HuH-7 (cell line): Measurements from ENCODE around the gene TENM4.

ENCODE experiments used
- DNase-seq: peaks from one replicate; pipeline ENCODE4 v3.0.0; 2011; ENCODE audit warnings: low spot score

The TENM4 gene

DNA sequence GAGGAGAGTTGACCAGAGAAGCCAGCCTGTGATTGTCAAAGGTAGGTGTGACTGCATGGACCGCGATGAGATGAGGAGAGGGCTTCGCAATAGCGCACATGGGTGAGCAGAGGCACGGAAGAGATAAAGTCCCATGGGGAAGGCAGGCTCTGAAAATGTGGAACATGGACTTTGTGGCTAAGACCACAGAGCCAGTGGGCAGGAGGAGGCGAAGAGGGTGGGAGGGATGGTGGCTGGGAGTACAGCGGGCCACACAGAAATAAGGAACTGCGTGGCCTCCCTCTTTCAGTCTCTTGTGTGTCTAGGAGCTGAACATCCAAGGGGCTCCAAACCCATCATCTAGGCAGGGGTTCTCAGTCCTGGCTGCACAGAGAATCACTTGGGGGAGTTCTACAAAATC, 98.6 kb downstream of the TENM4 start:
- DNase-seq: no peak

DNA sequence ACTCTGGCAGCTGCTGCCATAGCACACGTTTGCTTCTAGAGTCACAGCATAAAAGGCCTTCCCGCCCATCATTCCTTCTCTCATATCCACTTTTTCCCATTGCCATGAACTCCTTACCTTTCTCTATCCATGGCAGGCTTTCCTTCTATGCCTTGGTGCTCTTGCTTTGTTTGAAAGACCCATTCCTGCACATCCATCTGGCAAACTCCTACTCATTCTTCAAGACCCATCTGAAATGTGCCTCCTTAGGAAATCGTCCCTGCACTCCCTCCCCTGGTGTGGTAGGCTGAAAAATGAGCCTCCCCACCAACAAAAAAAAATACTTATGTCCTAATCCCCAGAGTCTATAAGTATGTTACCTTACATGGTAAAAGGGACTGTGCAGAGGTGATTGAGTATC, 100.3 kb downstream of the TENM4 start:
- DNase-seq: no peak

DNA sequence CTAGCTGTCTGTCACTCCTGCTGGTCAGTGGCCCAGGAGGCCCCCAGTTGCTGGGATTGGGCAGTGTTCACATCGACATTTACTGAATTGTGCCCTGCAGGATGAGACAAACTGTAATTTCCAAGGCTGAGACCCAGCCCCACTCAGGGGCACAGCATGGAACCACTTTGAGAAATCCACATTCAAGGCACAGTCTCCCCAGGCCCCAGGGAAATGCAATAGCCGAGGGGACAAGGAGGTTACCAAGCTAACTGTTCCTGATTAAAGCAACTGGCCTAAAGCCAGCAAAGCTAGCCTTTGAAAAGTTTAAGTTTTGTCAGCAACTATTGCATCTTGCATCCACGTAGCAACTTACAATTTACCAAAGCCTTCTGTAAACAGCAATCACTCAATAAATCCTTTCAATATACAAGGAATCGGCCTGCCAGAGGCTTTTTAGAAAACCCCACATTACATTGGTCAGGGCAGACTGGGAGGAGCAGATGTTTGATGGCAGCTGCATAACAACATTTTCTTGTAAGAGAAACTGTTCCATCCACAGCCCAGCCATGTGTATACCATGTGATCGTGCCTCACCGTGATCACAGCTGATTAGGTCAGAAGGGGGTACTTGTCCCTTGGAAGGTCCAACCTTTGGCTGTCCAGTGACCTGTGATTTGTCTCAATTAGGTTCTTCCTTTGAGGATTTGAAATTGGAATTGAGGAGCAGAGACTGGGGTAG, 103.9 kb downstream of the TENM4 start:
- no peak for DNase-seq

DNA sequence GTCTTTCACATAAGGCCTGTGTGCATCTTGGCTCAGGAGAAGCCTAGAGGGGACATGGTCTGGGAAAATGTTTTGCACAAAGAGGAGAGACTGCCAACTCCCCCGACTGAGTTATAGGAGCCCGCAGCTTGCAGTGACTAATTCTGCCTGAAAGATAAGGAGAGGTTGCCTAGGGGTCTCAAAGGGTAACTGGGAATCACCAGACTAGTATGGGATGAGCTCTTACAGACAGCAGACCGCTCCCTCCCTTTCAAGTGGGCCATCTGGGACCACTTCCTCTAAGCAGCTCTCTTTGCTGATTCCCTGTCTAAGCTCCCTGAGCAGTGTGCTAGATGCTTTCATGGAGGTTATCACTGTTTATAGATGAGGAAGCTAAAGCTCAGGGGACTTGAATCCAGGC, 105.1 kb downstream of the TENM4 start:
- DNase-seq: no peak

DNA sequence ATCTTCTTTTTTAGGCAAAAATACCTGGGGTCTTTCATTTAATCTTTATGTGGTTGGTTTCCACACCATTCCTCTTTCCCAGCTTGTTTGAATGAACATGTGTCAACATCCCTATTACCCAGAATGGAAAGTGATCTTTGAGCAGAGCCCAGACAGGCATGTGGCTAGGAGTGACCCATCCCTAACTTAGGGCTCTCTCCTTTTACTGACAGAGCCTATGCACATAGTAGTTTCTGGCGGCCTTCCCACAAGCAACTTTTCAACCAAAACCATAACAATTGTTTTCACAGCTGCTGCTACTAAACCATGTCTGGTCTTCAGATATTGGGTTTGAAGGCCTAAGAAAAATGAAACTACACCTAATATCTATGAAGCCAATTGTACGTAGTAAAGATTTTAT, 107.5 kb downstream of the TENM4 start:
- no peak for DNase-seq

DNA sequence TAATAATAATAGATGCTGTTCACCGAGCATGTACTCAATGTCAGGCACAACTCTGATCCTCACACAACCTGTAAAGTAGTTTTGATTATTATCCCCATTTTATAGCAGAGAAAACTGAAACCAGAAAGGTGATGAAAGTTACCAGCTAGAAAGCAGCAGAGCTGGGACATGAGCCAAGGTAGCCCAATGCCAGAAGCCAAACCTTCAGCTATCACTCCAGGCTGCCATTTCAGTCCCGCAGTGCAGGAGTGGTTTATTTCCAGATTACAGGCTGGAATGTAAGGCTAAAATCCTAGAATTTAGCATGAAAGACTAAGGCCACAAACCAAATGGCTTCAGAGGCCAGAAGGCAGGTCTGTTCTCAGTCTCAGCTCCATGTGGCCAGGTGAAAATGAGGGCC, 108.8 kb downstream of the TENM4 start:
- DNase-seq: no peak

DNA sequence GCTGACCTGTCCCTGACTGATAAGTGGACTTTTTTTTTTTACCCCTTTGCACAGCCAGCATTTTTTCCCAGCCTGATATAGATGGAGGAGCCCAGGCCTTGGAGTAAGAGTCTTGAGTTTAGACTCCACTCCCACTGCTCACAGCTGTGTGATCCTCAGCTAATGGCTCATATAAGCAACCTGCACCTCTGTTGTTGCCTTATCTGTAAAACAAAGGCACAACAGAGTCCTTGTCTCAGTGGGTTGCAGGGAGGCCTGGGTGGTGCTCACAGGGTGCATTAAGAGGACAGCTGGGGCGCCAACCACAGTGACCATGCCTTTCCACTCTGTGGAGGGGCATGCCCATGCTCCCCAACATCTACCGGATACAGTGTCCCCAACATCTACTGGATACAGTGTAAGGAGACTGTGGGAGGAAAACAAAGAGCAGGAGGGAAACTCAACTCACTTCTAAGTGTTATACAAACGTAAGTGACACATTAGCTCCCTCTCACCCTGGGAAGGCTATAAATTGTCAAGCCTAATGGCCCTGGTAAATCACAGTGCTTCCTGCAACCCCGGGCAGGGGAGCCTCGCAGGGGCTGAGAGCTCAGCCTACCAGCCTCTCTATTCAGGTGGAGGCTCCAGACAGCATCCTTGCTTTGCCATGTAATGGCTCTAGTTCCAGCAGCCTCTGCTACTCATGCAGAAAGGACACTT, 109.5 kb downstream of the TENM4 start:
- DNase-seq: no peak

DNA sequence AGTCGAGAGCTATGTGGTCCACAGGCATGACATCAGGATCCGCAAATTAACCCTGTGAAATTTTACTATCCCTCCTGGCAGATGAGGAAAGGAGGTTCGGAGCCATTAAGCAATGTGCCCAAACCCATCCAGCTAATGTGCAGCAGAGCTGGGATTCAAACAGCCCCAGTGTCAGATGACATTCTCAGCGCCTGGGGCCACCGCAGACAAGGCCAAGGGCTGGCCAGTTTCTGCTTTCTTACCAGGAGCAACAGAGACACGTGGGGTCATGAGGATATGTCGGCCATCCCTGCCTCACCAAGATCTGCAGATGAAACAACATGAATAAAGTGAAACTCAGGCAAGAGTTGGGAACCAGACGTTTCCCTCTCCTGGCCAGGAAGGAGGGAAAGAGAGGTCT, 110.2 kb downstream of the TENM4 start:
- no peak for DNase-seq

DNA sequence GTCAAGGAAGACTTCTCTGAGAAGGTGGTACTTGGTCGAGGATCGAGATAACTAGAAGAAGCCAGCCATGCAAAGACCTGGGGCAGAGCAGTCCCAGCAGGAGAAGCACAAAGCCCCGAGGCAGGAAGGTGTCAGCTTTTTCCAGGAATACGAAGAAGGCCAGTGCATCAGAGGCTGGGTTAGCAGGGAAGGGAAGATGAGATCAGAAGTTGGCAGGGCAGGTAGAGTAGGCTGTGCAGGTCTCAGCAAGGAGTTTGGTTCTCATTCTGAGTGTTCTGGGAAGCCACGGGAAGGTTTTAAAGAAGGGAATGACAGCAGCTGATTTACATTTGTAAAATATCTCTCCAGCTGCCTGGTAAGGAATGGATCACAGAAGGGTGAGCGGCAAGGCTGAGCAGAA, 111.3 kb downstream of the TENM4 start:
- DNase-seq: no peak

DNA sequence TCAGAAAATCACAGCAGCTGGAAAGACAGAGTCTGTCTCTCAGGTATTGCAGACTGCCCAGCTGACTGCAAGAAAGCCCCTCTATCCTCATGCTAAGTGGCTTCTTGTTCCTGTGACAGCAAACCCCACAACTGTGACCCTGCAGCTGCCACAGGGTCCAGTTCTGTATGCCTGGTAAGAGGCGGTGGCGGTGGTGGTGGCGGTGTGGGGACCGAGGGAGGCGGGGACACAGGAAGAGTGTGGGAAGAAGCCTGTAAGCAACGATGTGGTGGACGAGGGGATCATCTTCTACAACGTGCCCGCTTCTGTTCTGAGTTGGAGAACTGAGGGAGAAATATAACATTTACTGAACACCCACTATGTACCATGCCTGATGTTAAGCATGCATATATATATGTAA, 112.4 kb downstream of the TENM4 start:
- DNase-seq: no peak

DNA sequence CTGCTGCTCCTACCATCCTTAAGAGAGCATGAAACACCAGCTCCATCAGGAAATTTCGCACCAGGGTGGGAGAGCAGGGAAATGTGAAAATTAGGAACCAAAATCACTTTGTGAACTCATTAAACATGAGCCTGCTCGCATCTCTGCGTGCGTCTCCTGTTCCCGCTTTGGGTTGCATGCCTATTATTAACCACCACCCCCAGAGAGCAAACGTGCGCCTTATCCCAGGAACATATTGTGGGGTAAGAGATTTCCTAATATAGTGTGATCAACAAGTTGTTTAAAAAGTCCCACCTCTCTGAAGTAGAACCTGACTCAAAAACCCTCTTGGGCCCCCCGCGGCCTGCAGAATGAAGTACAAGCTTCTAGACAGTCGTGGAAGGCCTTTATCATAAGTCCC, 115.0 kb downstream of the TENM4 start:
- DNase-seq: no peak

DNA sequence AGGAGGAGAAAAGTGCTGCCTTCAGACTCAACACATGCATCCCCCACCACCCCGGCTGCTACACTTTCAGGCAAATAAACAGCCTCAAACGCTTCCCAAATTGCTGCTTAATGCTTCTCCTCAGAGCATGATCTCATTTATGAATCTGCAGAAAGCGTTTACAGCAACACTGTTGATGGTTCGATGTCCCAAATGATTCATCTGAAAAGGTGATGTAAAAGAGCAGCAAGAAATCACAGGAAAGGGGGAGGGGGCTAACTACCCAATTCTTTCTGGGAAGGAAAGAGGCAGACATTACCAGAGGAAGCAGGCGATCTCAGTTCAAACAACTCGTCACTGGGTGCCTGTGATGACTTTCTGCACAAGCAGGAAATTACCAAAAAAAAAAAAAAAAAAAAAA, 119.6 kb downstream of the TENM4 start:
- DNase-seq: no peak

DNA sequence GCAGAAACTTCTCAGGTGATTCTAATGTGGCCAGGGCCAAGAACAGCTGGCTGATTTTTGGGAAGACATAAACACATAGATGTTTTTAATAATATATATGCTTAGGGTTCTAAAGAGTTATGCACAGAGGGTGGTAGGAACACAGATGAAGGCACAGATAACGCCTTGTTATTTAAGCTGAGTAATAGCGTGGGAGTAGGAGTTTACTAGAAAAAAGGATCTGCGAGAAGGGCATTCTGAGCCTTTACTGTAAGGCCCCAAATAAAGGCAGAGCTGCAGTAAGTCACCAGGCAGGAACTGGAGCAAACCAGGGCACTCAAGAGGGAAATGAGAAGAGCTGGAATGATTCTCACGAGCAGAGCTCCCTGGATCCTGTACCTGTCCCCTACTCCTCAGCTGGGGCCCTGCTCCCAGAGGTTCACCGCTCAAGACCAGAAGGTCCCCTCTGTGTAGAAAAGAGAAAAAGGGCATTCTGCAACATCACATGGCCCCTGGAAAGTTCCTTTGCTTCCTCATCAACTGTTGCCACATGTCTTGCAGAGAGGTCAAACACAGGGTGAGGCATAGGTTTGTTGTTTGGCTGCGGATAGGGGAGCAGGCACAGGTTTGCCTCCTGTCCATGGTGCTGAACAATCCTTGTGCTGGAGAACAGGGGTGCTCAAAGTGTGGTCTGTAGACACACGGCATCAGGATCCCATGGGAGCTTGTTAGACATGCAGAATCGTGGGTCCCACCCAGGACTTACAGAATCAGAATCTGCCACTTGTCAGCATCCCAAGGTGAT, 125.7 kb downstream of the TENM4 start:
- DNase-seq: no peak

DNA sequence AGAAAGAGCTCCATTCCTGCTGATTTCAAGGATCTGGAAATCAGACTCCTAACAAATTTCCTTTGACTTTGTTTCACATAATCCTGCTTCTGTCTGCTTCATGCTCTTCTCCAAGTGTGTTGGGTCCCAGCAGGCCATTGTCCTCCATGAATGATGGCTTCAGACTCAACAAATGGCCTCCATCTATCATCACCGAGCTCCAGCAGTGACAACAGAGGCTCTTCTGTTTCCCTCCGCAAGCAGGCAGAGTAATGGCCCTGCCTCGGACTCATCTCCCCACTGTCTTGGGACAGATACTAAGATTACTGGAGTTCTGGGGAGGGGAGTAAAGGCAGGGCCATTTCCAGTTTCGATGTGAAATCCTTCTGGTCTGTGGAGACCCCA, 127.3 kb downstream of the TENM4 start:
- no peak for DNase-seq

DNA sequence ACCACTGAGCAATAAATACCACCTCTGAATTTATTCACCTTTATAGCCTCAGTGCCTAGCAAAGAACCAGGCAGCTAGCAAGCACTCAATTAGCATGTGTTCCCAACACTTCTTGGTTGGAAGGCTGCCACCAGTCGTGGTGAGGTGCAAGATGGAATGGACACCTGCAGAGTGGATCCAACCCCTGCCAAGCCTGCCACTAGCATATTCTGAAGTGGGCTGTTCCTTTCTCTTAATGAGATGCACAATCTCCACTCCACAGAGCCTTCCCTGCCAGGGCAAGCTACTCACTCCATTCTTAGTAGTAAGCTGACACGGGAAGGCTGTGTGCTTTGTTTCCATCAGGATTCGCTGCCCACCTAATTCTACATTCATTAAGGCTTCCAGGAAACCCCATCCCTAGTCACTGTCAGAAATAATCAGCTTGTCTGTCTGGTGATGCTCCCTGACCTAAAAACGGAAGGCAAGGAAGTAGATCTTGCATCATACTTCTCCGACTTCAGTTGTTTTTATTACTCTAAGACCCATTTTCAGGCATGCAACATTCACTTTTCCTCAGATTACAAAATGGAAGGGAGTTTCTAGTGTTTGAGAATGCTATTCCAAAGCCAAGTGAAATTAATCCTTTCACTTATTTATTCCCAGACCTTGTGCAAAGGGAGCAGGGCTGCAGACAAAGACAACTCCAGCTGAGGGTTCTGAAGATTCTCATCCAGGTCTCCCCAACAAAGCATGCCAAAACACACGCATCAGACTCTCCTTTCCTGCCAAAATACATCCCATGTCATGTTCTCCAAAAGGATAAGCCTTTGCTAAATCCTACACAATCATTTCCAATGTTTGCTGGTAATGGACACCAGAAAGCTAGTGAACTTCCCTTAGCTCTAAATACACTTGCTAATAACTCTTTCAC, 128.0 kb downstream of the TENM4 start:
- DNase-seq: no peak

DNA sequence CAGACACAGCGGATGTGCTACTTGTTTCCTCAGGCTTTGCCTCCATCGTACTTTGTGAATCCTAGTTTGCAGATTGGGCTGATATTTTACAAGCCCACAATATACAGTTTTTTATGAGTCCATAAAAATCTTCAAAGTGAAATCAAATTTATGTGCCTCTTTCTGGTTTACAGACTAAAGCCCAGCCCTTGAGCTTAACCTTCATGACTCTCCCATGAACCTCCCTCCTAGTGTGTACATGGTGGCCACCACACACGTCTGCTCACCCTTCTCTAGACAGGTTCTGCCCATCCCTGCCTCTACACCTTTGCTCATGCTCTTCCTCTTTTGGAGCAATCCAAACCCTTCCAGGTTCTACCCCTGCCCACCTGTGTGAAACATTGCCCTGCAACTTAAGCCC, 129.4 kb downstream of the TENM4 start:
- DNase-seq: no peak

DNA sequence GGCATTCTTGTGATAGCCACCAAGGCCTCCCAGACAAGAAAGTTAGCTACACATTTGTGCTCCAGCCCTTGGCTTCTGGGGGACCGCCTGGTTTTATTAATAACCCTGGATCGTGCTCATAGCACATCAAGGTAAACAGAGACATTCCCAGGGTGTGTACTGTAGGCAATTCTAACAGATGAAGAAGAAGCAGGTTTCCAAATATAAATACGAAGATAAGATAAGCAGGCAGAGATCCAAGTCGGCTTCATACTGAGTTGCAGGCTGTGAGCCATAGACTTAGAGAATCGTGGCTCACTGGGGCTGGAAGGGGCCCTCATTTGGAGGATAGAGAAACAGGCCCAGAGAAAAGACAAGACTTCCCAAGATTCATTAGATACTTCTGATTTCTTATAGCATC, 131.4 kb downstream of the TENM4 start:
- no peak for DNase-seq

DNA sequence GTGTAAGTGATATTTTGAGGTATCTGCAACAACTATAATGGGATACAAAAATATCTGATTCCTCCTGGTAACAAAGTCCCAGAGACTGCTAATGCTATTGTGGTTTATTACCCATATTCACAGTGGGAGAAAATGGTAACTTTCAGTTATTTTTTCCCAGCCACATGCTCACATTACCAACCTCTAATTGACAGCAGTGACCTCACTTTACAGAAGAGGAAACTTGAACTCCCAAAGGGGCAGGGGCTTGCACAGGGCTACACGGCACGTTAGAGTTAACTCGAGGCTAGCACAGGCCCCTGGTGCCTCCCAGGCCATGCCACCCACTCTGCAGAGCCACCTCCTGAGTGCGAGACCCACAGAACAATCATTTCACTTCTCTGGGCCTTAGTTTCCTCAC, 132.4 kb downstream of the TENM4 start:
- DNase-seq: no peak

DNA sequence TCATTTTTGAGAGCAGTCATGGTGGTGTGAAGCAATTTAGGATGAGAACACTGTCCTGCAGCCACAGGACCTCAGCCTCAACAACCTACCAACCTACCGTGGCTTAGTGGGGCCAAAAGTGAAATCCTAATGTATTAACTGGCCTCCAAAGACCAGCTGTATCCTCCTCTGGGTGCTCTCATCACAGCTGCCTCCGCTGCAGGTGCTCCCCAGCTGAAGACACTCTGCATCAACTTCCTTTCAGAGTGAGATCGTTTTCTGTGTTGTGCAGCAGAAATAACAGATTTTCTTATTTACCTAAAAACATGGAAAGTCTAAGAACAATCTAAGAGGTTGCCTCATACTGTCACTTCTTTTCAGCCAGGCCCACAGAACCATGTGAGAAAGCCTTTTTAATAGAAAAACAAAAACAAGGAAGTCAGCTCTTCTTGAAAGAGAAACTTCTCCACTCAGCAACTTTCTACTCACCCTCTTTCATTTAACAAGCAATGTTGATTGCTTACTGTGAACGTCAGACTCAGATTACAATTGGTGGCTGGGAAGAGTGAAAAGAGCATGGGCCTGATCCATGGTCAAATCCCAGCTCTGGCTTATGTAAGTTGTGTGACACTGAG, 136.1 kb downstream of the TENM4 start:
- DNase-seq: no peak

DNA sequence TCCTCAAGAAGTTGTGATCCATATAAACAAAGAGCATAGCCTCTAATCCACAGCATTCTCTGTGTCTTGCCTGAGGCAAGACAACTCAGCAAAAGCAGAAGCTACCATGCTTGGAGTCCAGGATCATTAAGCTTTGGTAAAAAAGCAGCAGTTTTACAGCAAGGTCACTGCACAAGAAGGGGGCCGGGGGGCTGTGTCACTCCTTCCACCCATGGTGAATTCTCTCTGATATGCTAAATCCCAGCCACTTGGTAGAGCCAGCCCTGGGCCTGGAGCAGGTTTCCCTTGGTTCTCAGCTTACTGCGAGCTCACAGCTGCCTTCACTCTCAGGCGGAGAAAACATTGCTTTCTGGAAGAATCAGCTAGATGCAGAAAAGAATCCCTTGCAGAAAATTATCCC, 144.7 kb downstream of the TENM4 start:
- no peak for DNase-seq

DNA sequence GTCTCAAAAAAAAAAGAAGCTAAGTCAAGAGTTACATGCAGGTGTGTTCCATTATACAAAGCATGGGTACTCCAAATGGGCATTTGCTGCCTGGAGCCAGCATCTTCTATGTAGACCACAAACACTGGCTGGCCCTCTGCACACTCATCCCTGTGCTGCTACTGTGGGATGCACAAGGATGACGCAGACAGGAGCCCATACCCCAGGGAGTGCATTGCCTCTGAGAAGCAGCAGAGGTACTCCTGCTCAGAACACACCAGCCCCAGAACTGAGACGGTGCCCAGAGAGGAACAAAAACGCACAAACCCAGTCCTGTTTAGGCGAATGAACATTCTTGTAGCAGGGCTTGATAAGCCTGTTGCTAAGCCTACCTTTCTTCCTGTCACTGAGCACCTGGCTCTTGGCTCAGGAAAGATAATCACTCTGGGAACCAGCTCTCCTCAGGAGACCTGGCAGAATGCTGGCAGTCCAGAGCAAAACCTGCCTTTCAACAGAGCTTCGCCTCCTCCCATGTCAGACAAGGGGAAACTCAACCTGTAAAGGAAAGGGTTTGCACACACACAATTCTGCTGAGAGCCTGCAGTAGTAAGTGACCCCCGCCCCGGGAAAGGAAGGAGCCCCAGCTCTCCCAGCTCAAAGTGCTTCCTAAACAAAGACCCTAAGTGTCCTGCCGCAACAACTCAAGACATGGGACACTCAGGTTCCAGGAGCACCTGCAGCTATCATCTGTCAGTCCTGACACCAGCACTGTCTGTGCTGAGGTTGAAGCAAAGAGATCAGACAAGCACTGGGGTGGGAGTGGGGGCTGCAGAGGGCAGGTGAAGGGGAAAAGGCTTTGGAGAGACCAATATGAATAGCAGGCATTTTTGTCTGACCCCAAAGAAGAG, 145.7 kb downstream of the TENM4 start:
- no peak for DNase-seq
